ENCODE measurements around the gene ELF5.

Gene ELF5

DNA sequence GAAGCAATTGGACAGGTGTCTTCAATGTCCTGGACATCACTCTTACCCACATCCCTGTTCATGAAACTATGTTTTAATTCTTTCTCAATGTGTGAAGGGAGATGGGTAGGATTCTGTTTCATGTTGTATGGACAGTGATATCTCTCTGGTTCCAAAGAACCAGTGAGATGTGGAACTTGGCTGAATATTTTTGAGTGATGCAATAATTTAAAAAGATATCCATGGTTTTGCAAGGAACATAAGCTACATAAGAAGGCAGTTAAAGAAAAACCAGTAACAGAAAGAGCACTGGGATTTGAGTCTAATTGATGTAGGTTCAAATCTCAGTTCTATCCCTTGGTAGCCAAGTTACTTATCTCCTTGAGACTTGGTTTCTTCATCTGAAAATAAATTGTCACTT, 7.7 kb upstream of the ELF5 start:
- no peak for DNase-seq

DNA sequence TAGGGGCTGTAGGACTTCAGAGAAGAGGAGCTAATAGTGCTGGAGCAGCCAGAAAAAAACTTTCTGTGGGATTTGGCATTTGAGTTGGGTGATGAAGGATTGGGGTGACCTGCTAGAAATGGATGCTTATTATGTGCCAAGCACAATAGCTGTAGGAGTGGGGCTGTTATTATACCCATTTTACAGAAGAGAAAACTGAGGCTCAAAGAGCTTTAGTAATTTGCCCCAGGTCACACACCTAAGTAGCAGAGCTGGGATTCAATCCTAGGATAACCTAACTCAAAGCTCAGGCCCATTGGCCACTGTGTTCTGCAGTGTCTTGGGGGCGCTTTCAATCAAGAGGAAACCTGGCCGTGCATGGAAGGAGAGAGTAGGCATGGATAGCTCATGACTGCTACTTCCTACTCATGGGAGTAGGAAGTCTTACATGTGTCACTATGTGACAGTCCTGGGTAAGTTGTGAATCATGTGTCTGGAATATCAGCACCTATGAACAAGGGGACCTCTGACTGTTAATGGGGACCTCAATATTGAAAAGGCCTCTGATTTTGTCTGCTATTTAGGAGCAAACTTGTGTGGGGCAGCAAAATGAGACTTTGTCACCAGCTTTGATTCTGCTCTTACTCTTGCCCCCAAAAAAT, 6.1 kb upstream of the ELF5 start:
- no peak for DNase-seq

DNA sequence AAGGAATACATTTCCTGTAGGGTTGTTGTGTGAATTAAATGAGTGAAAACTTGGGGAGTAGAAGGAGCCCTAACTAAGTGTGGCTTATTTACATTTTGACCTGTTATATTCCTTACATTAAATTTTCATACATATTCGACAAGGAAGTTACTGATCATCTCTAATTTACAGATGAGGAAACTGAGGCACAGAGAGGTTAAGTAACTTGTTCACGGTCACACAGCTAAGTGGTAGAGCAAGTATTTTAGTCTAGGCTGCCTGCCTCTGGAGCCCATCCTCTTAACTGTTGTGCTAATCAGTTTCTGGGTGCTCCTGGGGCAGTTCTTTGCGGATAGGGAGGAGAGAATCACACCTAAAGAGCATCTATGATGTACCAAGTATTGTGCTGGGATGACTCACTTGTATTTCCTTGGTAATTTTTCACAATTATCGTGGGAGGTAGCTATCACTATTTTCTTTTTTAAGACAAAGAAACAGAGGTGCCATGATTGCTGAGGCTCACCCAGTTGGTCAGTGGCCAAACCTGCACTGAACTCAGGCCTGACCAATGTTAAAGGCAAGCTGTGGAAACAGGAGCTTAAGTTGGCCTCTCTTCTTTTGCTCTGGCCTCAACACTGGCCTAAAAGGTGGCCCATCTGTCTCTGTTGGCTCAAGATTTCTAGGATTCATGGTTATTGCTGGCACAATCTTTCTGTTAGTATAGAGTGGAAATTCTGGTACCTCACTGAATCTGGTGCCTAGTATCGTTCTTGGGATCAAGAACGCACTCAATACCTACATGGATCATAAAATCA, 2.9 kb upstream of the ELF5 start:
- DNase-seq, result no peak

DNA sequence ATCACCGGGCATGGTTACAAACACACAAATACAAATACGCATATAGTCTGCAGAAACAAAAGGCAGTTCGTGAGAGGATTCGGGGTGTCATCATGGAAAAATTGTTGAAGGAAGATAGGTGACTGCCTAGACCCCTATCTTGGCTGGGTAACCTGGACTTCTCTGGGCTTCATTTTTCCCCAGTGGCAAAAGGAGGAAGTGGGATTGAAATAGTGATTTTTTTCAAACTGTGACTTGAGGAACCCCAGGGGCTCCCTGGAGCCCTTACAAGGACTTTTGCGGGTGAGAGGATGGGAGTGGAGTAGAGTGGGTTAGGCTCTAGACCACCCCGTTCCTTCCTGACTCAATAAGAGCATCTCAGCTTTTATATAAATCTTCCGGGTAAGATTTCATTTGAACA, 1.0 kb upstream of the ELF5 start:
- DNase-seq, result no peak

DNA sequence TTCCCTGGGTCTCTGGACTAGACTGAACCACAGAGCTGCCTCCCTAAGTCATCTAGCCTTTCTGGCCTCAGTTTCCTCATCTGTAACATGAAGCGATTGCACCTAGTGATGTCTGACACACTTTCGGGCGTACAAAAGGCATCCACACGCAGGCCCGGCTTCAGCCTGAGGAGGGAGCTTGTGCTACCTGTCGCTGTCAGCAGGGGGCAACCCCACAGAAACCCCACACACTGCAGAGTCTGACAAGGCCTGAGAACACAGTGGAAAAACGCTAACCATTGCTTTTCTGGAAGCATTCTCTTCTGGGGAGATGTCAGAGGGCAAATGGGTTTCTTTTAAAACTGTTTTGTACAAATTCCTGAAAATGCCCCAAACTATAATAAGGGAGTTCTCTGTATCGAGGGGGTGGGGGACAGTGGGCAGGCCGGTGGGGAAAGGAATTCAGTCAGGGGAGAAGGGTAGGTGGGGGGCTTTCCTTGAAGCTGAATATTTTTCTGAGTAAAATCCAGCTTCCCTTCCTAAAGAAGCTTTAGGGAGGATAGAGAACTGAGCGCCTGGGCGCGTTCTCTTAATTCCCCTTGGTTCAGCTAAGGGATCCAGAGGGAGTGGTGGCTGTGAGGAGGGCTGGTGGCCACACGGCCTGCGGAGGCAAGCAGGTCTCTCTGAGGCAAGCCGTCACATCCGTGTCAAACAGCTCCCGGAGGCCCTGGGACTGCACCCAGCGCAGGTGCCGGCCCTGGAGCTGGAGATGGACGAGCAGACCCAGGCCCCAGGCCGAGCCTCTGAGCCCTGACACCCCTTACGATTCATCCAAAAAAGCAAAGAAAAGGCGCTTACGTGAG, 533 bp downstream of the ELF5 start:
- peak; percentile 39 to 43 for DNase-seq

DNA sequence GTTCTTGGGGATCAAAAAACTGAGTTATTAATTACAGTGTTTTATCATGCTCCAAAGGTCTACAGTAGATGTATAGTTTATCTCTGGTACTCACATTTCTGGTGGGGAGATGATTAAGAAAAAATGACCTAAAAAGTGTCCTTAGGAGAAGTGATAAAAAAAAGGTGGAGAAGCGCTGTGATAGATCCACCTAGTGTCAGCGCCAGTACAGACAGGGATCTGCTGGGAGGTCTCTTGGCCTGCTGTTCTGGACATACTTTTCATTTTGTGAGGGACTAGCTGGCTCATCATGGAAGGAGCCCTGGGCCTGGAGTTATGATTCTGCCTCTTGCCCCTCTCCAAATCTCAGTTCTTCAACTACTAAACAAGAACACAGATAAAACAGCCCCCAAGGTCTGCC, 2.9 kb downstream of the ELF5 start:
- DNase-seq, result no peak

DNA sequence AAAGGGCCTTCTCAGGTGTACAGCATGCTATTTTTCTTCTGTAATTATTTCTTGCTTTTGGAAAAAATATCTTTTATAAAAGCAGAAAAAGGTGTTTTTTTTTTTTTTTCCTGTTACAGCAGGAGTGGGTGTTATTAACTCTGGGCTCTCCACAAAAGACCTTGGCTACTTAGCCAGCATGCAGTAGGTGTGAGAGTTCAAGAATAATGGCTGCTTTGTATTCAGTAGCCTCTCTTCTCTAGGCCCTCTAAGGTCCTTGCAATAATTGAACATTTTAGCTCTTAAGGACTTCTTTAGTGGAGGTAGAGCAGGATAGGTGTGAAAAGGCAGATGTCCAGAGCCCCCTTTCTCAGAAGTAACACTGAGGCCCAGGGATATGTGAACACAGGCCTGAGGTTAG, 3.4 kb downstream of the ELF5 start:
- DNase-seq, result no peak

DNA sequence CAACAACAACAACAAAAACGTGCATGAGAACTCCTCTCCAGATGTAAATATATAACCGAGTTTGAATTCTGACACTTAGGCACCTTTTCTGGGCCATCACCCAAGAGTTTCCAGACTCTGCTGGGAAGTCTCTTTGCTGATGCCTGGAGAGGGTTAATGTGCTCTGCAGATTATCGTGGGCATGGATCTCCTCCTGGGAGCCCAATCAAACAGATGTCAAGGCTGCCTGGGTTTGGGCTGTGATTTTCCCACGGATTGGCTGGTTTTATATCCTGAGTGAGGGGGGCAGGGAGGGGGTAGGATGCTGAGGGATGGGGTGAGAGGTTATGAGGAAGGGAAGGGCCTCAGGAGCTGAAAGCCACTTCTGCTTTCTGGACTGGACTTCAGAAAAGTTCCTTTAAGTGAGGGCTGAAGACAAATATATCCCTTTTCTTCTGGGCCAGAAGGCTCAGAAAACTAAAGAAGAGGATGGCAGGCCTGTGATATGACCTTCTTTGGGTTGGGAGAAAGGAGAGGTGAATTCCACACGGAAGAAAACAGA, 4.2 kb downstream of the ELF5 start:
- no peak for DNase-seq

DNA sequence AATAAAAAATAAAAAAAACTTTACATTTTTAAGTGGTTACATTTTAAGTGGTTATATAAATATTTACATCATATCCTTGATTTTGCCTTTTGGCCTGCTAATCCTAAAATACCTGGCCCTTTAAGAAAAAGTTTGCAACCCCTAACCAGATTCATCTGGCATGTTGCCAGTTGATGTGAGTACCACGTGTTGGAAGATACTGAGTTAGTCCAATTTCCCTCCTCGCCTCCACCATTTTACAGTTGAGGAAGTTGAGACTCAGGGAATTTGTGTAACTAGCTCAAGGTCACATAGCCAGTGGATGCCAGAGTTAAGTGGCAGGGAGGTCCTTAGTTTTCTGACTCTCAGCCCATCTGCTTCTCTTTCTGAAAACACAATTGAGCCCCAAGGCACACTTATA, 5.1 kb downstream of the ELF5 start:
- no peak for DNase-seq

DNA sequence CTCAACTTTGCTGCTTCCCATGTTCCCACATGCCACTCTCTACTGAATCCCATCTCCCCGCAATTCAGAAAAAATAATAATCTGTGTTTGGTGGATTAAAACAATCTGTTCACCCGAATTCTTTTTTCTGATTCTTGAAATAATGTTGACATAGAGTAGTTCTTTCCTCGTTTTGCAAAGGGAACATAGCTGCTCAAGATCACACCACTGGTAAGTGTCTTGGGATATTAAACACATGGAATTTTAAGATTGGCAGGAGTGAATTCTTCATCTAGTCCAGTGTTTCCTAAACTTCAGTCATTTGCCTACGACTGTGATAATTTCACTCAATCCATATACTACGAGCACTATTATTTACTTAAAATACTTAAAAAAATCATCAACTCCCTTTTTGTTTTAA, 6.0 kb downstream of the ELF5 start:
- no peak for DNase-seq

DNA sequence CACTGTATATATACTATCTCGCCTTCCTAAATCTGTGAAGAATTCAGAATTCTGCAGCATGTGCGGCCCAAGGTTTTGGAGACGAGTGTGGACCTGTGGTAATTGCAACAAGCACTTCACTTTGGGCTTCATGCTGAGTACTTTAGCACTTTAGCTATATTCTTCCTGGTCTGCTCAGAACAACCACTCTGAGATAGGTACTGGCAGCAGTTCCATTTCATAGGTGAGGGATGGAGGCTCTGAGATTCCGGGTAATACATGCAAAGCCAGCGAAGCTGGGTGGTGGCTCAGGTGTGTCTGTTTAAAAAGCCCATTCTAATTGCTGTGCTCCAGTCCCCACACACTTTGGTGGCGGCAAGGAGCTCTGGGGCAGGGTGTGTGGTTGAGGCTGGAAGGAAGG, 6.4 kb downstream of the ELF5 start:
- no peak for DNase-seq

DNA sequence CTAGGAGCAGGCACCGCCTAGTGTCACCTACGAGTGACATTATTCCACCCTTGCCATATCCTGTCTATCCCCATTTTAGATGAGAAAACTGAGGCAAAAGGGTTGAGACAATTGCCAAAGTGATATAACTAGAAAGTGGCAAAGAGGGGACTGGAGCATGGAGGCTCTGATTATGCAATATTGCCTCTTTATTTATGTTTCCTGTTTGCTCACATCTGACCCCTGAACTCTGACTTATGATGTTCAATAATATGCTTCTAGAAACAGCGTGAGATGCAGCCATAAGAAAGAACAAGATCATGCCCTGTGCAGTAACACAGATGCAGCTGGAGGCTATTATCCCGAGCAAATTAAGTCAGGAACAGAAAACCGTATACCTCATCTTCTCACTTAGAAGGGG, 7.7 kb downstream of the ELF5 start:
- DNase-seq, result no peak

DNA sequence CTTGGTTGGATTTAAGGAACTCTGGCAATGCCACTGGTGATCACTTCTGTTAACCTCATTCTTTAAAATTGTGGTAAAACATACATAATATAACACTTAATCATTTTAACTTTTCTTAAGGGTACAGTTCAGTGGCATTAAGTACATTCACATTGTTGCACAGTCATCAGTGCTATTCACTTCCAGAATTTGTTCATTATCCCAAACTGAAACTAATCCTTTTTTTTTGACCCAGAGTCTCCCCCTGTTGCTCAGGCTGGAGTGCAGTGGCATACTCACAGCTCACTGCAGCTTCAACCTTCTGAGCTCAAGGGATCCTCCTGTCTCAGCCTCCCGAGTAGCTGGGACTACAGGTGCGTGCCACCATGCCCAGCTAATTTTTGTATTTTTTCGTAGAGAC, 10.6 kb downstream of the ELF5 start:
- DNase-seq, result no peak

DNA sequence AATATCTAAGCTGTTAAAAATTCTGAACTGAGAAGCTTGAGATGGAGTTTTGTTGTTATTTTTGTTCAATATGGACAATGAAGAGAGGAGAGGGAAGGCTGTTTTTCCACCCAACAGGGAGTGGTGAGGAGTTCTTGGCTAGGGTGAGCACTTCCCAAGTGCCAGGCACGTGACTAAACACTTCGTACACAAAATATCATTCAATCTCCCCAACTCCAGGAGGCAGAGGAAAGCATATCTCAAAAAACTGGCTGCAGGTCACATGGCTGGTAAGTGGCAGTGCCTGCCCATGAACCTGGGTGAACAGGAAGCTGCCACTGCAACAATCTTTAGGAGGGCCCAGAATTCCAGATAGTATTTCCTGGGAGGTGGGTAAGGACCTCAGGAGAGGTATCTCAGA, 11.6 kb downstream of the ELF5 start:
- DNase-seq, result no peak

DNA sequence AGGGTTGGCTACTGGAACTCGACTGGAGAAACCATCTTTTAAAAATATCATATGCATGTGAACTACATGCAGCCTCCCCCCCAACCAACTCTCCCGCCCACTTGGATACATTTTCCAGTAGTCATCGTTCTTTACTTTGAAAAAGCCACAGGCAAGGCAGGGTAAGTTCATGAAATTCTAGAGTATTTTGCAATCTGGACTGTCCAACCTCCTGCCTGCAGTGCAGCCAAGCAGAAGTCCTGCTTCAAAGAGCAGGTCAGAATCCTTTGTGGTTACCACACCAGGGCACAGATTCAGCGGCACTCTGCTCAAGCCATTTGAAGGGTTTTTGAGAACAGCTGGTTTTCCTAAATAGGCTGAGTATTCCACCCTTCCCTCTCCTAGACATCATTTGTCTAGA, 12.1 kb downstream of the ELF5 start:
- DNase-seq, result no peak

DNA sequence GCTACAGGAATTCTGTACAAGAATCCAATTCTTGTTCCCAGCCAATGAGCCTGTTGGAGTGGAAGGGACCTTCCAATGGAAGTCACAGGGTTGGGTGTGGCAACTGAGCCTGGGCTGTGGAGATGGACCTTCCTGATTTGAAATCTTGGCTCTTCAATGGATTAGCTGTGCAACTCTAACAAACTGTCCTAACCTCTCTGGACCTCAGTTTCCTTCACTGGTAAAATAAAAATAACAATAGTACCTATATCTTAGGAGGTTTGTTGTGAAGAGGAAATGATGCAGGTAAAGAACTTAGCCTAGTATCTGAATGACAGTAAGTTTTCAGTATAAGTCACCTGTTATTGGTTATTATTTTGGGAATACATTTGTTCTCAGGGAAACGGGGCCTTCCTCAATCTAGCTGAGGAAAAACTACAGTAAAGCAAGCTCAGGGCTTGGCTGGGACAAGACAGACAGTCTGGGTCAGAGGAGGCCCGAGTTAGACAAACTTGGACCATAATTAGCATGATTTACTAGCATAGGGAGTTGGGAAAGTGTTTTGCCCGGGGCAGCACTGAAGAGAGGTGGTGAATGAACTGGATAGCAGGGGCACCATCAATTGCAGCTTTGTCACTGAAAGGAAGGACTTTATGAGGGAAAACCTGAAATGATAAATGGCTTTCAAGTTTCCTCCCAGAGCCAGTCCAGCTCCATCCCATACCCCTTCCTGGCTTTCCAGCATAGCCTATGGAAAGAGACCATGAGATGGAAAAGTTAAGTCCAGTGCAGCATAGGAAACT, 13.7 kb downstream of the ELF5 start:
- no peak for DNase-seq

DNA sequence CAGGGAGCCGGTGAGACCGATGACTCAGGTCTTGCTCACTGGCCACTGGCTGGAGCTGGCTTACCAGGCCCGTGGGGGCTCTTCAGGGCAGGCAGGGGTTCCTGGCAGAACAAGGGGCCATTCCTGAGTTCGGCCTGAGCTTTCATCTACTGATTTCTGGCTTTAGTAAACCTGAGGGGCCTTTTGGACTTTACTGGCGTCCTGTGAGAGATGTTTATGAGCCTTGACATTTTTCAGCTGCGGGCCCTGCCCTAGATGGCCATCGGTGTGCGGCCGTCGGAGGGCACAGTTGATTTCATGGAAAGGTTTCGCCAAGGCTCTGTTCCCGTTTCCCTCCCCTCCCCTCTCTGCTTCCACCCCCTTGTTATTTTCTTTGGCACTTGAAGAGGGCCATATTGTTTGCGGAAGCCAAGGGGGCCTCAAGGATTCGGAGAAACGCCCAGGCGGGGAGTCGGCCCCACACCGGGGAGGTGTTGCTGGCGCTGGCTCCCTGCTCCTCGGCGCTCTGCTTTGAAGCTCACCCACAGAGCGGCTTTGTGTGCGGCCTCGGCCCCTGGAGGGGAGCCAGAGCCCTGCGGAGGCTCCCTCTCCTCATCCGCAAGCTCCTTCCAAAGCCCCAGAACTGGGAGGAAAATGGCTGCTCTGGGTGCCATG, 17.7 kb downstream of the ELF5 start:
- no peak for DNase-seq

DNA sequence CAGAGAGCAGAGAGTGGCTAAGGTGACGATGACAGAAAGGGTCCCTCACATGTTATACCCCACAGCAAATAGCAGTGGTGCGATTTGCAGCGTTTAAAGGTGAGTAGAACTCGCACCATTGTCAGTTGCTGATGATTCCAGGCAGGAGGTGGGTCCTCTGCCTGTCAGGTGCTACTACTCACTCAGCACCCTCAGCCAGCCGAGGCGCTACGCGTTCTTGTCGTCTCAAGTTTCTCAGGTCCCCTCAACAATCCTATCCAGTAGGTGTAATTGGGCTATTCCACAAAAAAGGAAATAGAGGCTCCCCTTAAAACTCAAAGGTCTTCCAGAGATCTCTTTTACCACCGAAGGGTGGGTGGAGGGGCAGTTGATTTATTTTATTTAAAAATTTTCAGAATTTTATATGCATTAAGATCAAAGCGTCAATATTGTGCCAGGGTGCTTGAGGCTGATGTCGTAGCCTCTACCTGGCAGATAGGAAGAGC, 18.3 kb downstream of the ELF5 start:
- no peak for DNase-seq

DNA sequence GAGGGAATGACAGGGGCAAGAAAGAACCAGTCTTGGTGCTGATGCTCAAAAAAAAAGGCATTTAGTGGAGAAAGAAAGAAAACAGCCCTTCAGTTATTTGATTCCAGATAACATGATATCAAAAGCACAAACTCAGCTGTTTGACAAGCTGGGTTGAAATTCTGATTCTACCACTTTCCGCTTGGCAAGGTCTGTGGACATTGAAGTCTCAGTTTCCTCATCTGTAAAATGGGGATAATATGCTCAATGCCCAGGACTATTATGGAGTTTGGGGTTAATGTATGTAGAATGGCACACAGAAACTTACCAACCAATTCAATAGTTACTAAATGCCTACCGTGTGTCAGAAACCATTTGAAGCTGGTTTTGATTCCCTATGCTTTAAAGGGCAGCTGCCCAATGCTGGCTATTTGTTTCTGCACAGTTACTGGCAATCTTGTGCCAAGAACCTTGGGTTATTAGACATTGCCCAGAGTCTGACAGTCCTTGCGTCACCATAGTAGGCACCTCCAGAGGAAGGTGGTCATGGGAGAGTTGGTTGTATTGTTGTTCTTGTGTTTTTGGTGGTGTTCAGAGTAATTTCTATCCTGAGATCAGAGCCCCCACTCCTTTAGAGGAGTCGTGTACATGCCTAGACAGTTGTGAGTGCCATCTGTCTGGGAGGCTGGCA, 19.5 kb downstream of the ELF5 start:
- no peak for DNase-seq

DNA sequence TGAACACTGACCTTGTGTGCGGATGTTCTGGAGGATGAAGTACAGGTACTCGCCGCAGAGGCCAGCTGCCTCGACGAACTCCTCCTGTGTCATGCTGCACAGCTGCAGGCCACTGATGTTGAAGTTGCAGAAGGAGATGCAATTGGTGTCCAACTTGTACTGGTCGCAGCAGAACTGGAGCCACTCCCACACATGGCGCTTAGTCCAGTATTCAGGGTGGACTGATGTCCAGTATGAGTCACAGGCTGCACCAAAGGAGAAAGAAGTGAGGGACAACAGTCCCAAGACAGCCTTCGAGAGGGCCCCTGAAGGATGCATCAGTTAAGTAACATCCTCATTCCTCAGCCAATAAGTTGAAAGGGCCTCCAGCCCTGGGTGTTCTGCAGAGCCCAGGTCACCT, 20.1 kb downstream of the ELF5 start:
- no peak for DNase-seq

DNA sequence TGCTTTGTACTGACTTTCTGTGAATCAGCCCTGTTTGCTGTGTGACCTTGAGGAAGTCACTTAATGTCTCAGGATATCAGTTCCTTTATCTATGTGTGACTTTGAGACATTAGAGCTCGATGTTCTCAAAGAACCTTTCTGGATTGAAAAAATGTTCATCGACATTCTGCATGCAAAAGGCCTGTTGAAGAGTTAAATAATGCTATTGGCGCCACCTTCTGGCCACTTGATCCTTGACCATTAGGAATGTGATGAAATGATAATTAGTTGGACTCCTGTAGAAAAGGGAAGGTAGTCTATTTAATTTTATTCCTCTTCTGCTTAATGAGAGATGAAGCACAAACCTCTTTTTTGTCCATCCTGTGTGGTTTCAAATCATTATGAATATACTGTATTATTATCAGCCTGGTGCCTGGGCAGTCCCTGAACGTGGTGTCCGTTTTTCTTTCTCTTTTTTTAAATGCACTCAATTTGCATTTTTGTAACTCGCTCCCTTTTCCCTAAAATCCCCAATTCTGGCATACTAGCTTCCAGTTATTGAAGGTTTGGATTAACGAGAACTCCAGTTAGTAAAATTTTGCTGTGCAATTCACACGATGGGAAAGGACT, 20.7 kb downstream of the ELF5 start:
- DNase-seq, result peak; percentile 40 to 48

All from CD4-positive, alpha-beta T cell treated with Interleukin-4 for 1 hour (primary cell).